ENCODE measurements around the gene PTGER3.

- TF ChIP-seq CTCF (conservative IDR thresholded peaks at IDR 0.05) (no peak), ZFX (IDR thresholded peaks at IDR 0.05) (no peak)
These were observed 70.6 kb downstream of the PTGER3 start for GRCh38 chr1:70977041-70977440.

Measured in C4-2B (cell line).